HG02610 (cell line): ENCODE measurements around the gene ADAMTS17.
"Not testable (repeated sequence)": the region's sequence is repeated elsewhere in the genome, so short reads cannot be mapped to it uniquely, and the experiment has no call there.

ENCODE experiments used
- ATAC-seq: cut with Tn5 transposase; IDR thresholded peaks from one replicate; pipeline ENCODE4 v1.9.1; 2021; ENCODE audit warnings: mild to moderate bottlenecking, moderate library complexity; ENCODE audit not compliant: unreplicated experiment

Gene ADAMTS17

DNA sequence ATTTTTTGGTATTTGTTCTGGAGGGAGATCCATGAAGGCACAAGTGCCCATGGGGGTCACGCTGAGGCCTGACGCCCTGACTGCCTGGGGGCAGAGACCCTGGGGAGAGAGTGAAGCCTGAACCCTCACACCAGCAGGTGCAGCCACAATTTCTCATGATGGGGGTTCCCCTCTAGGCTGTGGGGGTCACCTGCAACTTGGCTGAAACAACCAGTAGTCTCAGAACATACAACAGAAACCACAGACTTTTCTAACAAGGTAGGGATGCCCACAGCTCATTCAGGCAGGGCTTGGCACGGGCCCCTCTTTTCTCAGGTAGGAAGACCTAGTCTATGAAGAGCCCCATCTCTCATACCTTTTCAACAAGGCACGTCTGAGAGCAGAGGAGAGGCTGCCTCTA lies 245.1 kb downstream of the ADAMTS17 start:
- no peak for ATAC-seq

DNA sequence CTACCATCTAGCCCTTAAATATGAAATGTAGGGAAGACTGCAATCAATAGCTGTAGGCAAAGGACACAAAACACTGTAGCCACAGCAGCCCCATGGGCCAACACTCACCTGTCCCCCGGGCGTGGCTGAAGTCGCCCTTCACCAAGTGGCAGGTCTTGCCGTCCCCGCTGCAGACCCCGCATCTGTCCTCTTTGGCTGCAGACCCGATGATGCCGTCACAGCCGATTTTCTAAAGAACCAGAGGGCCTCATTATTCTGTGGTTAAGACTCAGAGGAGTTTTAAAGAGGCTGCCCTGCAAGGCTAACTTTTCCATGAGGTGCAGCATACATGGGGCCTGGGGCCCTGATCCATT lies 245.6 kb downstream of the ADAMTS17 start:
- no peak for ATAC-seq

DNA sequence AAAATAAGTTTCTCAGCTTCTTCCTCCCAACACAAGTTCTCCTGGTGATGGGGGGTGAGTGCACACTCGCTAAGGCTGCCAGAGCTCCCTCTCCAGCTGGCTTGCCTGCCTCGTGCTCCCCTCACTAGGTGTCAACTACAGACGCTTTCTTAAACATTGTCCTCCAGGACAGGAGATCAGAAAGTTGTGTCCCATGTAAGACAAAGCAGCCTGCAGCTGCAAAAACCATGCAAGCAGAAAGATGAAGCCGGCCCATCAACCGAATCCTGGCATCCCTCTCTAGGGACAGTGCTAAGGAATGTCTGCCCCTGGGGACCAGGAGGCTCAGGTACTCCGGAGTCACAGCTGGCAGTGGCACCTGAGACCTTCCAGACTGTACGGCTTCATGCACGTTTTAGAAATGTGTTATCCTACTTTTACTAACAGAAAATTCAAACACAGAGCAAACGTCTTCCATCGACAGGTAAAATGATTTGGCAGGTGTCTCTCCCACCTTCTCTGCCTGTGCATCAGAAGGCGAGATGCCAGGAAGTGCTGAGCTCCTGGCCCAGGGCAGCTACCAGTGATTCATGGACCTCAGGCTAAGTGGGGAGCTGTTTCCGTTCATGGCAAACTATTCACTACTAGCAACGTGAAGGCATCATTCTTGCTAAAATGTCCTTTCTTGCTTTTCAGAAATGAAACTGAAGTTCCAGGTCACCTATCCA lies 246.1 kb downstream of the ADAMTS17 start:
- no peak for ATAC-seq

DNA sequence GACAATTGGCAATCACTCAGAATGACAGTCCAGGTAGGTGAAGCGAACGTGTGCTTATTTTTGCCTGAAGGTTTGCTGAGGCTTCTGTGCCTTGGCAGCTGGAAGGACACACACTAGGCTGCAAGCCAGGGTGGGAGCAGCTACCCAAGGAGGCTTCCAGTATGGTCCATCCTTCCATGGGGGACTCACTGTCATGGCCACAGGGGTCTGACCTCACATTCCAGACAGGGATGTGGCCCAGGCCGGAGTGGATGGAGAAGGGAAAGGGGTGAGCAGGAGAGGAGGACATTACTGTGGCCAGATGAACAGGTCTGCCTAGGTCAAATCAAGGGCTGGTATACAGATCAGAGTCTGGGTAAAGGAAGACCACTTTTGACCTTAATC lies 247.7 kb downstream of the ADAMTS17 start:
- no peak for ATAC-seq

DNA sequence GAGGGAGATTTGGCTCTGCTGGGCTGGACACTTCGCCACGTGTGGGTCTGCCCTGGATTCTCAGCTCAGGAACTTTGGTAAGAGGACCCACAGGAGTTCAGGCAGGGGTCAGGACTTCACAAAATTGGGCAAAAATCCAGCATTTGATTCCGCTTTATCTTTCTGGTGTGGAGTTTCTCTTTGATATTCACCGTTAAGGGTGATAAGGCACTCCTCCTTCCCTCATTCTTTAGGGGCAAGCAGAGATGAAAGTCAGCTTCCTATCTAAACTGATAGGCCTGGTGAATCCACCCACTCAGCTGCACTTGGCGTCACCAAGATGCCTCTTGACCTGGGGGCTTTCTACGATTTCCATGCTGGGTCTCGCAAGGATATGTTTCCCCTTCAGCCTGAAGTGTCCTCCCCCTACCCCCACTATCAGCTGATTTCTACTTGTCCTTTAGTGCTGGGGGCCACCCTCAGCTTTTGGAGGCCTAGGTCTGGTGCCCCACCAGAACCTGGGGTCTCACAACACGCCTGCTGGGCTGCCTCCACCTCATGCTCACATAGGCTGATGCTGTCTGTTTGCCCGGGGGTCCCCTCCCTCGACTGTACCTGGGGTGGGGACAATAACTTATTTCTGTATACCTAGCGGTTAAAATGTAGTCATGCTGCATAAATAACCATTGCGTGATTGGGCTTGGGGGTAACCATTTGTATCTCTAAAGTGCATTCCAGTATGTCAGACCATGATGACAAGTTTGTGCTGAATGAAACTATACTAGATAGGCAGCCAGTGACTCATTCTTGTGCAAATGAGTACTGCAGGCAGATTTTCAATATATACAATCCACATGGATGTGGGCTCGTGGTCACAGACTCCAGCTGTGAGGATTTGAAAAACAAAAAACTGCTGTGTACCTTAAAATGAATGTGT lies 248.3 kb downstream of the ADAMTS17 start:
- ATAC-seq: no peak

DNA sequence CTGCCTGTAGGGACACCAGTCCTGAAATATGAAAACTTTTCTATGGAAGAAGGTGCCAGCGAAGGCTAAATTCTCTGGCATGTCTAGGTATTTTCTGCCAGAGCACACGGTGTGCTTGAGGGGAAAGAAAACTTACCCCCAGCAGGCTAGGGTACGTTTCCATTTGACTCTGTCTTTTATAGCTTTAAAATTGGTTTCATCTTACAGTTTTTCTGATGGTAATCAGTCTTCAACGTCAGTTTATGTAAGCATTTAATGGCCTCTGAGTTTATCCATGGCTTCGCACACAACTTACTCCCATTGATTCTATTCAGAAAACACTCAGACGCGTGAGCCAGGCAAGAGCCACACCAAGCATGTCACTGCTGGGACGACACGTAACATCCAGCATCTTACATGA lies 249.7 kb downstream of the ADAMTS17 start:
- ATAC-seq: no peak

DNA sequence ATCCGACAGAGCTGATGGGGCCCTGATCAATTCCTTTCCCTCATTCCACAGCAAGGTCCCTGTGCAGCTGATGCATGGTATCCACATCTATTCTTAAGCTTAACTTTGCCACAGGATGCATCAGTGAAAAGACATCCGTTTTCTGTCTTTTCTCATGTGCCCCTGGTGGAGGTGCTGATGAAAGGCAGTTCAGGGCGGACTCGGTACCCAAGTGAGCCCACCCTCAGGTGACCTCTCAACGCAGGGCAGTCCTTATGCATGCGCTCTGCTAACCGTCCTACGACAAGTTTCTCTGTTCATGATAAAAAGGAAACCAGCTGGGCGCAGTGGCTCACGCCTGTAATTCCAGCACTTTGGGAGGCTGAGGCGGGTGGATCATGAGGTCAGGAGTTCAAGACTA lies 251.4 kb downstream of the ADAMTS17 start:
- ATAC-seq: no peak

DNA sequence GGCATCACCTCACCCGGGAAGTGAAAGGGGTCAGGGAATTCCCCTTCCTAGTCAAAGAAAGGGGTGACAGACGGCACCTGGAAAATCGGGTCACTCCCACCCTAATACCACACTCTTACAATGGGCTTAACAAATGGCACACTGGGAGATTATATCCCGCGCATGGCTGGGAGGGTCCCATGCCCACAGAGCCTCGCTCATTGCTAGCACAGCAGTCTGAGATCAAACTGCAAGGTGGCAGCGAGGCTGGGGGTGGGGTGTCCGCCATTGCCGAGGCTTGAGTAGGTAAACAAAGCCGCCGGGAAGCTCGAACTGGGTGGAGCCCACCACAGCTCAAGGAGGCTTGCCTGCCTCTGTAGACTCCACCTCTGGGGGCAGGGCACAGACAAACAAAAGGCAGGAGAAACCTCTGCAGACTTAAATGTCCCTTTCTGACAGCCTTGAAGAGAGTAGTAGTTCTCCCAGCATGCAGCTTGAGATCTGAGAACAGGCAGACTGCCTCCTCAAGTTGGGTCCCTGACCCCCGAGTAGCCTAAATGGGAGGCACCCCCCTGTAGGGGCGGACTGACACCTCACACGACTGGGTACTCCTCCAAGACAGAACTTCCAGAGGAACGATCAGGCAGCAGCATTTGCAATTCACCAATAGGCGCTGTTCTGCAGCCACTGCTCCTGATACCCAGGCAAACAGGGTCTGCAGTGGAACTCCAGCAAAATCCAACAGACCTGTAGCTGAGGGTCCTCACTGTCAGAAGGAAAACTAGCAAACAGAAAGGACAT lies 257.5 kb downstream of the ADAMTS17 start:
- ATAC-seq: not testable (repeated sequence)

DNA sequence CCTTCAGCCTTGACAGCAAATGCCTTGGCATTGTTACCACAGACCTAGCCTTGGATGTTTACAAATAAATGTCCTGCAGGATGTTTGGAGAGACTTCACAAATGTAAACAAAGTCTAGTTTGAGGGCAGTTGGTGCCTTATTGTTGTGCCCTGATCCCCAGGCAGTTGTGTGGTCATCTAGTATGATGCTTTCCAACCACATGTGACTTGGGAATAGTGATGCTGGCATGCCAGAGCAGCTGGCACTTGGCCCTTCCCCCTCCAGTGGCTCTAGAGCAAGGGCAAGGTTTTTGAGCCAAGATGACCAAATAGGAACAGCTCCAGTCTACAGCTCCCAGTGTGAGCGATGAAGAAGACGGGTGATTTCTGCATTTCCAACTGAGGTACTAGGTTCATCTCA lies 258.2 kb downstream of the ADAMTS17 start:
- ATAC-seq: no peak

DNA sequence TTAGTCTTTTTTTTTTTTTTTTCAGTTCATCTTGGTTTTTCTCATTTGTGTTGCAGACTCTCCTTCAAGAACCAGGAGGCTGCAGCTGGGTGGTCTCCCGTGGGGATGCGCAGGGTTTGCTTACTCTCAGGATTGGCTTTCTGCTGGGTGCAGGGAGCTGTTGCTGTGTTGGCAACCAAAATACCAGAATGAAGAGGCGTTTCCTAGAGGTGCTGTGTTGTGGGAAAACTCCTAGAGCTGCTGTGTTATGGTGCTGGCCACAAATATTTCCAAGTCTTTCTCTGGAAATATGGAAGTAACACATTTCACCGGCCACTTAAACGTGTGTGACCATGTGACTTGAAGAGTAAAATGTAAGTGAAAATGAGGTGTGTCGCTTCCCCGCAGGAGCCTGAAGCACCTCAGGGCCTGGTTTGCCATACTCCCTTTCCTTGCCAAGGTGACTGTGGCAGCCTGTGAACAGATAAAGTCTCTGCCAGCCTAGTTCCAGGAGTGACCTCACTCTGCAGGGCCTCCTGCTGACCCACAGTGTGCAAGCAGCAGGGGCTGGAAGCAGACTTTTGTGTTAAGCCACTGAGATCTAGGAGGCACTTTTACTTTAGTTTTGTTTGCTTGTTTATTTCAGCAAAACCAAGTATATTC lies 258.9 kb downstream of the ADAMTS17 start:
- no peak for ATAC-seq

DNA sequence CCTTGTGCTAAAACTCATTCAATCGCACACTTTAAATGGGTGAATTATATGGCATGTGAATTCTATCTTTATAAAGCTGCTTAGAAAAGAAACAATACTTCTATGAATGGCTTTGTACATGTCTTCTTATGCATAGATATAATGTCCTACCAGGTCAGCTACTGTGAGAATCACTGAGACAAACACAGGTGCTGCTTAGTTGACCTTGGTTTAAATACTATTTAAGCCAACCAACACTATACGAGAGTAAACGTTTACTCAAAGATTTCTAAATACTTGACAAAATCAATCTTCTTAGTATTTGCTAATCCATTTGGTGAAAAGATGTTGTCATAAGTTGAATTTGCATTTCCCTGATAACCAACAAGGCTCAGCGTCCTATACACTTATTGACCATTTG lies 260.3 kb downstream of the ADAMTS17 start:
- no peak for ATAC-seq

DNA sequence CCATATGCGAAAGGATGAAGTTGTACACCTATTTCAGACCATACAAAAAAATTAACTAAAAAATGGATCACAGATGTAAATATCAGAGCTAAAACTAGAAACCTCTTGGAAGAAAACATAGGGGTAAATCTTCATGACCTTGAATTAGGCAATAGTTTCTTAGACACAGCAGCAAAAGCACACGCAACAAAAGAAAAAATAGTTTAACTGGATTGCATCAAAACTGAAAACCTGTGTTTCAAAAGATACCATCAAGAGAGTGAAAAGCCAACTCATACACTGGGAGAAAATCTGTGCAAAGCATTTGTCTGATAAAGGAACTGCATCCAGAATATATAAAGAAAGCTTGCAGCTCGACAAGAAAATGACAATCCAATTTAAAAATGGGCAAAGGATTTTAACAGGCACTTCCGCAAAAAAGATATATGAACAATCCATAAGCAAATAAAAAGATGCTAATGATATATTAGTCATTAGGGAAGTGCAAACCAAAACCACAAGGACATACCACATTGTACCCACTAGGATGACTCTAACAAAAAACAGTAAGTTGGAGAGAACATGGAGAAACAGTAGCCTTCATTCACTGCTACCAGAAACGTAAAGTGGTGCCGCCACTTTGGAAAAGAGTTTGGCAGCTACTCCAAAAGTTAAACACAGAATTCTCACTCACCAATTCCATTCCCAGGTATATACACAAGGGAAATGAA lies 263.1 kb downstream of the ADAMTS17 start:
- no peak for ATAC-seq

DNA sequence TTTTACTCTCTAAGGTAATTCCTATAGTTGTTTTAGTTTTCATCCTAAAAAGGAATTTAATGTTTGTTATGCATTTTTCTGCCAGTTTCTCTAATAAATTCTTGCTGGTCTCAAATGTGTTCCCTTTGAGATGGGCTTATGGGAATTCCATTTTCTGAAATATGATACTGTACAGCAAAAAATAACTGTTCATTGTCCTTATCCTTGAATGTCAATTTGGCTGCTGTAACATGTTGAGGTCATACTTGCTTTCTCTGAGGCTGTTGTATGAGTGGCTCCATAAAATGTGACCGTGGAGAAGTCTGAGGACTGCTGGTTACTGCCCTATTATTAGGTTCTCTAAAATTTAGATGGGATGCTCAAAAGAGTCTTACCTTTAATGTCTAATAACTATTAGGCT lies 266.5 kb downstream of the ADAMTS17 start:
- ATAC-seq: no peak

DNA sequence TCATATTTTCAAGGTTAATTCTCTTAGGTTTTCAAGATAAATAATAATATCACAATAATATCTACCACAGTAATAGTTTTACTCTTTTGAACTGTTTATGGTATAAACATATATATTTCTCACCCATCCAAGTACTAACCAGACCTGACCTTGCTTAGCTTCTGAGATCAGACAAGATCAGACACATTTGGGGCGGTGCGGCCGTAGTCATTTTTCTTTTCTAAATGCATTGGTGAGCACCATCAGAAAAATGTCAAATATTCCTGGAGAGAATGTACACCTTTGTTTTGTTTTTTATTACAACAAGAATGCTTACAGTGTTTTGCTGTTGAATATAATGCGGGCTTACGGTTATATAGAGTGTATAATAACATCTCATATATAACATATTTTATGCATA lies 267.8 kb downstream of the ADAMTS17 start:
- no peak for ATAC-seq

DNA sequence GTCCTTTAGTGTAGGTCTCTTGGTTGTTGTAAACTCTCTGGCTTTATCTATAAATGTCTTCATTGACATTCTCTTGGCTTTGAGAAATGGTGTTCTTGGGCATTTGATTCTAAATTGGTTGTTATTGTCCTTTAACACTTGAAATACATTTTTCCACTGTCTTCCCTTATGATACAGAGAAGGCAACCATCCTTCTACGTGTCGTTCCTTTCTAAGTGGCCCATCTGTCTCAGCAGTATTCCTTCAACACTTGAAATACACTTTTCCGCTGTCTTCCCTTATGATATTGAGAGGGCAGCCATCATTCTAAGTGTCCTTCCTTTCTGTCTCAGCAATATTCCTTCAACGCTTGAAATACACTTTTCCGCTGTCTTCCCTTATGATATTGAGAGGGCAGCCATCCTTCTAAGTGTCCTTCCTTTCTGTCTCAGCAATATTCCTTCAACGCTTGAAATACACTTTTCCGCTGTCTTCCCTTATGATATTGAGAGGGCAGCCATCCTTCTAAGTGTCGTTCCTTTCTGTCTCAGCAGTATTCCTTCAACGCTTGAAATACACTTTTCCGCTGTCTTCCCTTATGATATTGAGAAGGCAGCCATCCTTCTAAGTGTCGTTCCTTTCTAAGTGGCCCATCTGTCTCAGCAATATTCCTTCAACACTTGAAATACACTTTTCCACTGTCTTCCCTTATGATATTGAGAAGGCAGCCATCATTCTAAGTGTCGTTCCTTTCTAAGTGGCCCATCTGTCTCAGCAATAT lies 275.1 kb downstream of the ADAMTS17 start:
- not testable (repeated sequence) for ATAC-seq

DNA sequence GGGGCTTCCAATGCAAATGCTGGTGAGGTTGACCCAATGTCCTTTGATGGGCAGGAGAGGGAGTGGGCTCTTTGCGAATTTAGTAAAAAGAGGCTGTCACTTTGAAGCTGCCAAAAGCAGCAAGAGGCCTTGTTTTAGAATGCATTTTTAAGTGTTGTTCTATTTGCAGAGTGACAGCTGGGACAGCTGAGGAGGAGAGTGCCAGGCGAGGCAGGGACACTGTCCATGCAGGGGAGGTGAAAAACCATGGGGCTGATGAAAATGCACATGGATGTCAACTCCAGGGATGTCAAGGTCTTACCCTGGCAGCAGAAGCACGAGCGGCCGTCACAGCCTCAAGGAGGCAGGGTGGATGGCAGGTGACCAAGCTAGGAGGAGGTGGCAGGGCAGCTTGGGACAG lies 279.8 kb downstream of the ADAMTS17 start:
- no peak for ATAC-seq

DNA sequence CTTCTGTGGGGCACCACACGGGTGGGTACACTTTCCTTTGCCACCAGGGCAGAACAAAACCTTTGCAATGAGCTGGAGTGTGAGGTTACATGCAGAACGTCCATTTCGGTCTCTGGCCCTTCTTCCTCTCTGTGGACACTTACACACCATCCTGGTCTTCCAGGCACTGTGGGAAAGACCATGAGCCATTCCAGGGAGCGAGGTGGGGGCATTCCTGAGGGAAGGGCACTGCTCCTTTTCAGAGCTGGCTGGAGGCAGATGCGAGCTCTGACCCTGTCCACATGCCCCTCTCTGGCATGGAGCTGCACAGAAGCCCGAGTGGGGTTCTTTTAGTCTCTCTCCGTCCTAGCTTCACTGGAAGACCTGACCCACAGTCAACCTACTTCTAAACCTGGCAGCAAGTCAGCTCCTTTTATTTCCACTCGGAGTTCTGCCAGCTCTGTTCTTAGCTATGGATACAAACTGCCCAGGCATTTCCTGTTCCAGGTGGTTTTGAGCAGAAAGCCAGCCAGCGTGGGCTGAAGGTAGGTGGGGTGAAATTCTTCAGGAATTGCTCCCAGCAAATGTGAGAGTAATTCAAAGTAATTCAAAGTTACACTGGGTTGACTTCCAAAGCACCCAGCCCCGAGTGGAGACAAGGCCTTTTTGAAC lies 281.4 kb downstream of the ADAMTS17 start:
- ATAC-seq: no peak

DNA sequence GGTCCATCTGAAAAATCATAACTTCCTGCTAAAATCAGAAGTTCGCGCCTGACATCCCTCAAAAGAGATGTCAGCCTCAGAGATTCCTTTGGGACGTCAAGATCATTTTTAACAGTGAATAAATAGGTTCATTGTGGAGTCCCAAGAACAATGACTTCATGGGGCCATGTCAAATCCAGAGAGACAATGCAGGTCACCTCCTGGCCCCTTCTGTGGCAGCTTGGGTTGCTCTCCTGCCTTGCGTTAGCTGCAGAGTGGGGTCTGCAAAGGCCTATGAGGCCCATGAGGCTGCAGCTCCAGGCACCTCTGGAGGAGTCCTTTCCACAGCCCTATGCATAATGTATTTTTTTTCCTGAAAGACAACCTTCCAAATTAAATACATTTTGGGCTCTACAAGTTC lies 282.3 kb downstream of the ADAMTS17 start:
- no peak for ATAC-seq

DNA sequence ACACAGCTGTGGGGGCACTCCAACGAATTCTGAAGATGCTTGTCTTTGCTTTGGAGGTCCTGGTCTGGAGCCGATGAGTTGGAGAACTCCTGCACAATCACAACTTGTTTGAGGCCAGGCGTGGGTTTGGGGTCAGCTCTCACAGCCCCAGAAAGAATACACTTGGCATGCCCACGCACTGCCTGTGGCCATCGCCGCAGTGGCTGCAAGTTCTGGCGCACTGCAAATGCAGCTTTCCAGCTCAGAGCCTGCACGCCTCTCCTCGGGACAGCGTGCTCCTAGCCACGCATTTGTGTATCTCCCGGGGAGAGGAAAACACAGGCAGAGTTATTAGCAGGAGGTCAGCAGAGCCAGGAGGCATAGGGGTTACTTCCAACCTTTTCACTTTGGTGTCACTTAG lies 282.7 kb downstream of the ADAMTS17 start:
- no peak for ATAC-seq
